ENCODE data around the gene P2RX1. TPM values are rescaled to one million over a fixed set of nuclear protein-coding genes. Genes with fewer than 3 reads are reported as not detected.

Gene P2RX1
- total and polyA plus RNA-seq, 8 donors, result 1.7 to 12.1 (median 2.3) TPM

DNA sequence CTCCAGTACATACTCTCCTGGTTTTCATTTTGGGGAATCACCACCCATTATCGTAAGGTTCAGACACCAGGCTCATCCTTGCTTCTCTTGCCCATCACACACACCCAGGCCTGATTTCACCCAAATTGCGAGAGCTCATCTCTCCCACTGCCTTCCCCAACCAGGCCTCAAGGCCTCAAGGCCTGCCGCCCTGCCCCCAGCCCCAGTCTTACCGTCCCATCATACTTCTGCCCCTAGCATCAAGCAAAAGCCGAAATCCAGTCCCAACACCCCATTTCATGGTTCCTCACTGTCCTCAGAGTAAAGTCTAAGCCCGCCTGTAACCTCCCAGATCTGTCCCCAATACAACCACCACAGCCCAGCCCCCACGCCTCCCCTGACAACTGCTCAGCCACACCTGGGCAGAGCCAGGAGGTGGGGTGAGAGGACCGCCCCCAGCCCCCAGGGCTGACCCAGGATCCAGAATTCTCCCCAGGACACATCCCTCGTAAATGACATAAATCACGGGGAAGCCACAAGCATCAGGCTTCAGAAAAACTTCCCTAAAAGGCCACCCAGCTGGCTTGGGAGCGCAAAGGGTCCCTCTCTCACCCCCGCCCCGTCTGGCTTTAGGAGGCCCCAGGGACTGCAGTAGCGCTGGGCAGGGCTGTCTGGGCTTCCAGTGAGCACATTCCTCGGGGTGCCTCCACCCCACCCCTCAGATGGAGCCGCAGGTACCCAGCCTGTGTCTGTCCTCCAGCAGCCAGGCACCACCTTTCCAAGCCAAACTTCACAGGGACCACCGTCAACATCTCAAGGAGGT lies 9.6 kb upstream of the P2RX1 start:
- no peaks in the 10 kb centered on the region for H3K9me3 ChIP-seq
- no peak overlapping the region for H3K4me3 ChIP-seq
- H3K4me1 ChIP-seq, result no peaks in the 10 kb centered on the region
- no peak for ATAC-seq
- H3K27me3 ChIP-seq, result no peaks in the 10 kb centered on the region
- TF ChIP-seq, protein P1, sequence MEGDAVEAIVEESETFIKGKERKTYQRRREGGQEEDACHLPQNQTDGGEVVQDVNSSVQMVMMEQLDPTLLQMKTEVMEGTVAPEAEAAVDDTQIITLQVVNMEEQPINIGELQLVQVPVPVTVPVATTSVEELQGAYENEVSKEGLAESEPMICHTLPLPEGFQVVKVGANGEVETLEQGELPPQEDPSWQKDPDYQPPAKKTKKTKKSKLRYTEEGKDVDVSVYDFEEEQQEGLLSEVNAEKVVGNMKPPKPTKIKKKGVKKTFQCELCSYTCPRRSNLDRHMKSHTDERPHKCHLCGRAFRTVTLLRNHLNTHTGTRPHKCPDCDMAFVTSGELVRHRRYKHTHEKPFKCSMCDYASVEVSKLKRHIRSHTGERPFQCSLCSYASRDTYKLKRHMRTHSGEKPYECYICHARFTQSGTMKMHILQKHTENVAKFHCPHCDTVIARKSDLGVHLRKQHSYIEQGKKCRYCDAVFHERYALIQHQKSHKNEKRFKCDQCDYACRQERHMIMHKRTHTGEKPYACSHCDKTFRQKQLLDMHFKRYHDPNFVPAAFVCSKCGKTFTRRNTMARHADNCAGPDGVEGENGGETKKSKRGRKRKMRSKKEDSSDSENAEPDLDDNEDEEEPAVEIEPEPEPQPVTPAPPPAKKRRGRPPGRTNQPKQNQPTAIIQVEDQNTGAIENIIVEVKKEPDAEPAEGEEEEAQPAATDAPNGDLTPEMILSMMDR (IDR thresholded peaks at IDR 0.05), result no peak
- no peak overlapping the region for H3K27ac ChIP-seq
- intact Hi-C loops (cut with DNase I), result no loop called here
- no peak for DNase-seq
- H3K36me3 ChIP-seq, result peaks cover 0 to 53% of the 10 kb centered on the region in 2 donors

DNA sequence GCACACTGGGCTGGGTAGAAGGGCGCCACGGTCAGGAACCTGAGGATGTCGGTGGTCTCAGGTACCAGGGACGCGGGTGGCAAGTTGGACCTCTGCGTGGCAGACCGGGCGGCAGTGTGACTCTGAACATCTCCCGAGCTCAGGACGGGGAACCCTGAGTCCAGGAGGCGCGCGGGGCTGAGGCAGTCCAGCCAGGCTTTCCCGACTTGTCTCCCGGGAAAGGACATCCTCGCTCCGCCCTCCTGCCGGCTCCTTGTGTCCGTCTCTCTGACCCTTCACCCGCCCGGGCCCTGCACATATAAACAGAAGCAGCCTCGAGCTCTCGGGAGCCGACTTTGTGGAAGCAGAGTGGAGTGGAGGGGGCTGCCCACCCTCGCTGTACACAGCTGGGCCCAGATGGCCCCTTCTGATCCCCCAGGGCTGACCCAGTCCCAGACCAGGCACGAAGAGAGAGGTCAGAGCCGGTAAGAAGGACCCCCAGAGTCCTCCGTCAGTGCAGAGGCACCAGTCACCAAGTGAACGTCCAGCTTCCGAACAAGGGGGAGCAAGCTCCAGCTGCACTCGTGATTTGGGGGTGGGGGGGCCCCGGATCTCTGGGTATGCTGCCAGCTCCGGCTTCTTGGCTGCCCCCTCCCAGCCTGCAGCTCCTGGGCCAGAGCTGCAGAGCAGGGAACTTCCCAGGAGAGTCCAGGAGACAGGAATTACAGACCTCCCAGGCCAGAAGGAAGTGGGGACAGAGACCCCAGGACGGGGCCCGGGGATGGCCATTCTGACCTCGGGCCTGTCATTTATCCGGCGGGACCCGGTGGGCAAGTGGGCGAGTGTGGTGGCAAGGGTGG lies 8.5 kb upstream of the P2RX1 start:
- H3K27me3 ChIP-seq, result no peaks in the 10 kb centered on the region
- DNase-seq (no peak), ATAC-seq (no peak)
- no peaks in the 10 kb centered on the region for H3K9me3 ChIP-seq
- H3K36me3 ChIP-seq, result peaks cover 0 to 48% of the 10 kb centered on the region in 2 donors
- no peaks in the 10 kb centered on the region for H3K4me1 ChIP-seq
- intact Hi-C loops (cut with DNase I), result no loop called here
- H3K27ac ChIP-seq, result no peak overlapping the region
- H3K4me3 ChIP-seq, result no peak overlapping the region
- TF ChIP-seq, protein P1 (IDR thresholded peaks at IDR 0.05), result no peak

DNA sequence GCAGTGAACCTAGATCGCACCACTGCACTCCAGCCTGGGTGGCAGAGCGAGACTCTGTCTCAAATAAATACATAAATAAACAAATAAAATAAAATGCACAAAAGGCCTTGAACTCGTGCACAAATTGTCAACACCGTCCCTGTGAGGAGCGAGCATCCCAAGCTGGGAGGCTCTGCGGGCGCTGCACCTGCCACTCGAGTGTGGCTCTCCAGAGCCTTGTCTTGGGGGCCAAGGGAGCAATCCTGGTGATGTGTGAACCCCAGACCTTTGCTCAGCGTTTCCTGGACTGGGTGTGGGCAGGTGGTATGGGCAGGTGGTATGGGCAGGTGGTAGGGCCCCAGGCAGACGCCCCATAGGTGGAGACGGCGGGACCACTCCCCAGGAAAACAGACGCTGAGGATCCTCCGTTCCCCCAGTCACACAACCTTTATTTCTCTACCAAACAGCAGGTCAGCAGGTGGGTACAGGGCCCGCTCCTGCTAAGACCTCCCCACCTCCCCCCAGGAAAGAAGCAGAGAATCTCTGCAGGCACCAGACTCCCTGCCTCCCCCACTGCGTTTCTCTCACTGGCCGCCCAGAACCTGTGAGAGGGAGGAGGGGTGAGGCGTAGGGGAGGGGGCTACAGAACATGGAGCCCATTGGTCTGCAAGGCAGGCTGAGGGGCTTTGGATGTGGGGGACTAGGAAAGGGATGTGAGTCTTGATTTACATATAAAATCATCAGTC lies 7.4 kb upstream of the P2RX1 start:
- TF ChIP-seq, protein P1 (IDR thresholded peaks at IDR 0.05), result no peak
- no peak overlapping the region for H3K4me3 ChIP-seq
- H3K27me3 ChIP-seq, result no peaks in the 10 kb centered on the region
- H3K36me3 ChIP-seq, result peaks cover 0 to 40% of the 10 kb centered on the region in 2 donors
- intact Hi-C loops (cut with DNase I), result no loop called here
- H3K9me3 ChIP-seq, result no peaks in the 10 kb centered on the region
- H3K4me1 ChIP-seq, result no peaks in the 10 kb centered on the region
- no peak overlapping the region for H3K27ac ChIP-seq
- no peak for DNase-seq
- ATAC-seq, result no peak

DNA sequence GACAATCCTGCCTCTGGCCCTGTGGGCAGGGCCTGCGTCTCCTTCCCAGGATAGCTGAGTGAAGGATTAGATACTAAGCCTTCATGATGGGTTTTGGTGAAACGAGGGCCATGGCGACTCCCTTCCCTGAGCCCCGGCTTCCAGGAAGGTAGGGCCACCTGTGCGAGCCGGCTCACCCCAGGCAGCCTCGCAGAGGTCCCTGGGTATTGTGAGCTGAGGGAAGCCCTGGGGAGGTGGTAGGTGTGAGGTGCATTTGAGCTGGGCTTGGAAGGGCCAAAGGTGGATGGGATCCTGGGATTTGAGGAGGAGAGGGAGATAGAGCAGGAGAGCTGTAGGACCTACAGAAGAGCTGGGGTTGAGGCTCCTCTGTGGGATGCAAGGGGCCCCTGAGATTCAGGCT lies 6.5 kb upstream of the P2RX1 start:
- H3K36me3 ChIP-seq, result peaks cover 0 to 31% of the 10 kb centered on the region in 2 donors

More for the DNA sequence above, 6.5 kb upstream of the P2RX1 start:
- no peak for ATAC-seq
- TF ChIP-seq, protein P1 (IDR thresholded peaks at IDR 0.05), result no peak
- no peak for DNase-seq
- Histone ChIP-seq H3K27ac (no peak overlapping the region), H3K4me3 (no peak overlapping the region), H3K4me1 (no peaks in the 10 kb centered on the region), H3K9me3 (no peaks in the 10 kb centered on the region), H3K27me3 (no peaks in the 10 kb centered on the region)
- intact Hi-C loops (cut with DNase I), result no loop called here

Data from left lung (tissue), 10 donors.